ENCODE measurements around the gene SGSH. TPM values are rescaled to one million over a fixed set of nuclear protein-coding genes. Genes with fewer than 3 reads are reported as not detected.
A peak's percentile ranks its signal among the peaks of the same experiment; 100 is the strongest.
"Not testable (repeated sequence)": the region's sequence is repeated elsewhere in the genome, so short reads cannot be mapped to it uniquely, and the experiment has no call there.

SGSH gene
- polyA plus RNA-seq, 4 donors: 28.4 to 54.6 (median 35.8) TPM

GRCh38 chr17:80254396-80255251, 34.5 kb upstream of the SGSH start:
- DNase-seq (ENCODE audit: low read depth in 4 of 4, low spot score in 3 of 4): peak in 1 of 4 donors; percentile 55

- no peak for DNase-seq (ENCODE audit: low read depth in 4 of 4, low spot score in 3 of 4)
Observed at GRCh38 chr17:80253631-80254395, 33.7 kb upstream of the SGSH start.

GRCh38 chr17:80252871-80253270, 32.7 kb upstream of the SGSH start:
- peak in 1 of 4 donors; percentile 33 for DNase-seq (ENCODE audit: low read depth in 4 of 4, low spot score in 3 of 4)

GRCh38 chr17:80251966-80252365, 31.8 kb upstream of the SGSH start:
- DNase-seq (ENCODE audit: low read depth in 4 of 4, low spot score in 3 of 4): no peak

- DNase-seq (ENCODE audit: low read depth in 4 of 4, low spot score in 3 of 4): no peak
Observed at GRCh38 chr17:80248894-80249710, 29.0 kb upstream of the SGSH start.

- no peak for DNase-seq (ENCODE audit: low read depth in 4 of 4, low spot score in 3 of 4)
Observed at GRCh38 chr17:80248001-80248893, 28.1 kb upstream of the SGSH start.

- DNase-seq (ENCODE audit: low read depth in 4 of 4, low spot score in 3 of 4): no peak
Observed at GRCh38 chr17:80247561-80247960, 27.4 kb upstream of the SGSH start.

- DNase-seq (ENCODE audit: low read depth in 4 of 4, low spot score in 3 of 4): no peak
Observed at GRCh38 chr17:80246726-80247125, 26.6 kb upstream of the SGSH start.

- DNase-seq (ENCODE audit: low read depth in 4 of 4, low spot score in 3 of 4): no peak
Observed at GRCh38 chr17:80246266-80246681, 26.1 kb upstream of the SGSH start.

GRCh38 chr17:80245566-80246265, 25.6 kb upstream of the SGSH start:
- DNase-seq (ENCODE audit: low read depth in 4 of 4, low spot score in 3 of 4): no peak

GRCh38 chr17:80244871-80245509, 24.9 kb upstream of the SGSH start:
- no peak for DNase-seq (ENCODE audit: low read depth in 4 of 4, low spot score in 3 of 4)

GRCh38 chr17:80244448-80244847, 24.3 kb upstream of the SGSH start:
- DNase-seq (ENCODE audit: low read depth in 4 of 4, low spot score in 3 of 4): not testable (repeated sequence)

GRCh38 chr17:80243526-80244433, 23.6 kb upstream of the SGSH start:
- DNase-seq (ENCODE audit: low read depth in 4 of 4, low spot score in 3 of 4): no peak

- DNase-seq (ENCODE audit: low read depth in 4 of 4, low spot score in 3 of 4): no peak
Observed at GRCh38 chr17:80242505-80242904, 22.4 kb upstream of the SGSH start.

- no peak for DNase-seq (ENCODE audit: low read depth in 4 of 4, low spot score in 3 of 4)
Observed at GRCh38 chr17:80237386-80237785, 17.3 kb upstream of the SGSH start.

GRCh38 chr17:80236911-80237310, 16.8 kb upstream of the SGSH start:
- DNase-seq (ENCODE audit: low read depth in 4 of 4, low spot score in 3 of 4): no peak

- no peak for DNase-seq (ENCODE audit: low read depth in 4 of 4, low spot score in 3 of 4)
Observed at GRCh38 chr17:80233202-80233601, 13.1 kb upstream of the SGSH start.

- DNase-seq (ENCODE audit: low read depth in 4 of 4, low spot score in 3 of 4): no peak
Observed at GRCh38 chr17:80232438-80232837, 12.3 kb upstream of the SGSH start.
